ENCODE results near the gene SCAMP2. TPM values are rescaled to one million over a fixed set of nuclear protein-coding genes. Genes with fewer than 3 reads are reported as not detected.
A peak's percentile ranks its signal among the peaks of the same experiment; 100 is the strongest.

SCAMP2 gene
- total RNA-seq, 3 donors from 2014 or later, result 81.7 to 91.0 (median 82.9) TPM

- ATAC-seq (no peak), DNase-seq (no peak)
- Mint-ChIP-seq H3K4me3 (peak overlapping the region; percentile 82), H3K36me3 (ENCODE audit: insufficient read depth) (peaks cover 24% of the 10 kb centered on the region), H3K9me3 (no peaks in the 10 kb centered on the region), H3K4me1 (ENCODE audit: low read depth) (peaks cover 39% of the 10 kb centered on the region), H3K27me3 (ENCODE audit: low read depth) (no peaks in the 10 kb centered on the region)
Observed at GRCh38 chr15:74843445-74843828, 29.7 kb downstream of the SCAMP2 start.

GRCh38 chr15:74842581-74843444, 30.4 kb downstream of the SCAMP2 start, which contains the start of gene ULK3:
TSS of gene ULK3 (minus strand) at chr15:74843156. CDS start at chr15:74843105, 51 bp downstream.
- peaks cover 20% of the 10 kb centered on the region for H3K36me3 Mint-ChIP-seq (ENCODE audit: insufficient read depth)
- ATAC-seq (peak; percentile 92 to 93), DNase-seq (peak; percentile 88)
- H3K9me3 Mint-ChIP-seq, result no peaks in the 10 kb centered on the region
- H3K27me3 Mint-ChIP-seq (ENCODE audit: low read depth), result no peaks in the 10 kb centered on the region
- H3K4me1 Mint-ChIP-seq (ENCODE audit: low read depth), result peaks cover 39% of the 10 kb centered on the region
- peak within 1 kb of the TSS; percentile 92 for H3K4me3 Mint-ChIP-seq

- Mint-ChIP-seq H3K27me3 (ENCODE audit: low read depth) (no peaks in the 10 kb centered on the region), H3K4me3 (peak overlapping the region; percentile 92), H3K9me3 (no peaks in the 10 kb centered on the region), H3K36me3 (ENCODE audit: insufficient read depth) (peaks cover 19% of the 10 kb centered on the region), H3K4me1 (ENCODE audit: low read depth) (peaks cover 39% of the 10 kb centered on the region)
- DNase-seq (no peak), ATAC-seq (no peak)
Observed at GRCh38 chr15:74841891-74842373, 31.2 kb downstream of the SCAMP2 start.

GRCh38 chr15:74840851-74841775, 32.1 kb downstream of the SCAMP2 start:
- Mint-ChIP-seq H3K4me1 (ENCODE audit: low read depth) (peaks cover 37% of the 10 kb centered on the region), H3K36me3 (ENCODE audit: insufficient read depth) (peaks cover 16% of the 10 kb centered on the region), H3K9me3 (no peaks in the 10 kb centered on the region), H3K27me3 (ENCODE audit: low read depth) (no peaks in the 10 kb centered on the region), H3K4me3 (peak overlapping the region; percentile 92)
- no peak for DNase-seq
- ATAC-seq, result no peak

- Mint-ChIP-seq H3K4me1 (ENCODE audit: low read depth) (peaks cover 24% of the 10 kb centered on the region), H3K27me3 (ENCODE audit: low read depth) (no peaks in the 10 kb centered on the region), H3K9me3 (no peaks in the 10 kb centered on the region), H3K4me3 (no peak overlapping the region), H3K36me3 (ENCODE audit: insufficient read depth) (peaks cover 20% of the 10 kb centered on the region)
- no peak for DNase-seq
- ATAC-seq, result no peak
Observed at GRCh38 chr15:74839526-74840395, 33.4 kb downstream of the SCAMP2 start.

- Mint-ChIP-seq H3K9me3 (no peaks in the 10 kb centered on the region), H3K4me3 (no peak overlapping the region), H3K36me3 (ENCODE audit: insufficient read depth) (peaks cover 17% of the 10 kb centered on the region), H3K4me1 (ENCODE audit: low read depth) (peaks cover 17% of the 10 kb centered on the region), H3K27me3 (ENCODE audit: low read depth) (no peaks in the 10 kb centered on the region)
- no peak for ATAC-seq
- DNase-seq, result no peak
Observed at GRCh38 chr15:74838746-74839525, 34.2 kb downstream of the SCAMP2 start.

- ATAC-seq (no peak), DNase-seq (no peak)
- peaks cover 15% of the 10 kb centered on the region for H3K4me1 Mint-ChIP-seq (ENCODE audit: low read depth)
- H3K36me3 Mint-ChIP-seq (ENCODE audit: insufficient read depth), result peaks cover 17% of the 10 kb centered on the region
- no peaks in the 10 kb centered on the region for H3K27me3 Mint-ChIP-seq (ENCODE audit: low read depth)
- H3K4me3 Mint-ChIP-seq, result no peak overlapping the region
- H3K9me3 Mint-ChIP-seq, result no peaks in the 10 kb centered on the region
Observed at GRCh38 chr15:74838137-74838516, 35.0 kb downstream of the SCAMP2 start.

GRCh38 chr15:74837482-74838136, 35.6 kb downstream of the SCAMP2 start:
- Mint-ChIP-seq H3K4me1 (ENCODE audit: low read depth) (peaks cover 13% of the 10 kb centered on the region), H3K4me3 (no peak overlapping the region), H3K9me3 (no peaks in the 10 kb centered on the region), H3K27me3 (ENCODE audit: low read depth) (no peaks in the 10 kb centered on the region), H3K36me3 (ENCODE audit: insufficient read depth) (peaks cover 17% of the 10 kb centered on the region)
- ATAC-seq (no peak), DNase-seq (no peak)

- Mint-ChIP-seq H3K4me3 (no peak overlapping the region), H3K27me3 (ENCODE audit: low read depth) (no peaks in the 10 kb centered on the region), H3K9me3 (no peaks in the 10 kb centered on the region), H3K4me1 (ENCODE audit: low read depth) (peaks cover 11% of the 10 kb centered on the region), H3K36me3 (ENCODE audit: insufficient read depth) (peaks cover 15% of the 10 kb centered on the region)
- DNase-seq (no peak), ATAC-seq (no peak)
Observed at GRCh38 chr15:74836846-74837245, 36.3 kb downstream of the SCAMP2 start.

GRCh38 chr15:74835312-74835823, 37.8 kb downstream of the SCAMP2 start:
- H3K27me3 Mint-ChIP-seq (ENCODE audit: low read depth), result no peaks in the 10 kb centered on the region
- H3K9me3 Mint-ChIP-seq, result no peaks in the 10 kb centered on the region

GRCh38 chr15:74833376-74834107, 39.6 kb downstream of the SCAMP2 start:
- Mint-ChIP-seq H3K4me3 (no peak overlapping the region), H3K27me3 (ENCODE audit: low read depth) (peaks cover 2% of the 10 kb centered on the region), H3K36me3 (ENCODE audit: insufficient read depth) (peaks cover 7% of the 10 kb centered on the region), H3K9me3 (no peaks in the 10 kb centered on the region), H3K4me1 (ENCODE audit: low read depth) (peaks cover 4% of the 10 kb centered on the region)
- DNase-seq, result no peak
- ATAC-seq, result no peak

More at GRCh38 chr15:74835312-74835823, 37.8 kb downstream of the SCAMP2 start:
- H3K4me3 Mint-ChIP-seq, result no peak overlapping the region
- ATAC-seq, result peak; percentile 29 to 52
- peak; percentile 33 for DNase-seq
- peaks cover 11% of the 10 kb centered on the region for H3K36me3 Mint-ChIP-seq (ENCODE audit: insufficient read depth)
- peaks cover 3% of the 10 kb centered on the region for H3K4me1 Mint-ChIP-seq (ENCODE audit: low read depth)

GRCh38 chr15:74832826-74833225, 40.3 kb downstream of the SCAMP2 start:
- Mint-ChIP-seq H3K4me1 (ENCODE audit: low read depth) (peaks cover 4% of the 10 kb centered on the region), H3K27me3 (ENCODE audit: low read depth) (peaks cover 8% of the 10 kb centered on the region), H3K36me3 (ENCODE audit: insufficient read depth) (peaks cover 7% of the 10 kb centered on the region), H3K4me3 (no peak overlapping the region), H3K9me3 (no peaks in the 10 kb centered on the region)
- ATAC-seq (no peak), DNase-seq (no peak)
